ENCODE data around the gene SP1. TPM values are rescaled to one million over a fixed set of nuclear protein-coding genes. Genes with fewer than 3 reads are reported as not detected.

SP1 gene
- total and polyA plus RNA-seq, 2 experiments from 2014 or later = 11.1 to 68.4 TPM

DNA sequence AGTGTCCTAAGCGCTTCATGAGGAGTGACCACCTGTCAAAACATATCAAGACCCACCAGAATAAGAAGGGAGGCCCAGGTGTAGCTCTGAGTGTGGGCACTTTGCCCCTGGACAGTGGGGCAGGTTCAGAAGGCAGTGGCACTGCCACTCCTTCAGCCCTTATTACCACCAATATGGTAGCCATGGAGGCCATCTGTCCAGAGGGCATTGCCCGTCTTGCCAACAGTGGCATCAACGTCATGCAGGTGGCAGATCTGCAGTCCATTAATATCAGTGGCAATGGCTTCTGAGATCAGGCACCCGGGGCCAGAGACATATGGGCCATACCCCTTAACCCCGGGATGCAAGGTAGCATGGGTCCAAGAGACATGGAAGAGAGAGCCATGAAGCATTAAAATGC, 31.0 kb downstream of the SP1 start (continued):
- TF ChIP-seq, protein P1, sequence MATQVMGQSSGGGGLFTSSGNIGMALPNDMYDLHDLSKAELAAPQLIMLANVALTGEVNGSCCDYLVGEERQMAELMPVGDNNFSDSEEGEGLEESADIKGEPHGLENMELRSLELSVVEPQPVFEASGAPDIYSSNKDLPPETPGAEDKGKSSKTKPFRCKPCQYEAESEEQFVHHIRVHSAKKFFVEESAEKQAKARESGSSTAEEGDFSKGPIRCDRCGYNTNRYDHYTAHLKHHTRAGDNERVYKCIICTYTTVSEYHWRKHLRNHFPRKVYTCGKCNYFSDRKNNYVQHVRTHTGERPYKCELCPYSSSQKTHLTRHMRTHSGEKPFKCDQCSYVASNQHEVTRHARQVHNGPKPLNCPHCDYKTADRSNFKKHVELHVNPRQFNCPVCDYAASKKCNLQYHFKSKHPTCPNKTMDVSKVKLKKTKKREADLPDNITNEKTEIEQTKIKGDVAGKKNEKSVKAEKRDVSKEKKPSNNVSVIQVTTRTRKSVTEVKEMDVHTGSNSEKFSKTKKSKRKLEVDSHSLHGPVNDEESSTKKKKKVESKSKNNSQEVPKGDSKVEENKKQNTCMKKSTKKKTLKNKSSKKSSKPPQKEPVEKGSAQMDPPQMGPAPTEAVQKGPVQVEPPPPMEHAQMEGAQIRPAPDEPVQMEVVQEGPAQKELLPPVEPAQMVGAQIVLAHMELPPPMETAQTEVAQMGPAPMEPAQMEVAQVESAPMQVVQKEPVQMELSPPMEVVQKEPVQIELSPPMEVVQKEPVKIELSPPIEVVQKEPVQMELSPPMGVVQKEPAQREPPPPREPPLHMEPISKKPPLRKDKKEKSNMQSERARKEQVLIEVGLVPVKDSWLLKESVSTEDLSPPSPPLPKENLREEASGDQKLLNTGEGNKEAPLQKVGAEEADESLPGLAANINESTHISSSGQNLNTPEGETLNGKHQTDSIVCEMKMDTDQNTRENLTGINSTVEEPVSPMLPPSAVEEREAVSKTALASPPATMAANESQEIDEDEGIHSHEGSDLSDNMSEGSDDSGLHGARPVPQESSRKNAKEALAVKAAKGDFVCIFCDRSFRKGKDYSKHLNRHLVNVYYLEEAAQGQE (IDR thresholded peaks at IDR 0.05; ENCODE audit: unreplicated experiment) = no peak
- TF ChIP-seq ZNF114 (CRISPR knock-in tag; IDR thresholded peaks at IDR 0.05) = no peak
- TF ChIP-seq ZNF331 (CRISPR knock-in tag; IDR thresholded peaks at IDR 0.05; ENCODE audit: low read depth) = no peak
- no peak for TF ChIP-seq JUNB (IDR thresholded peaks at IDR 0.05; ENCODE audit: unreplicated experiment)
- no peak for TF ChIP-seq STAT1 (IDR thresholded peaks at IDR 0.05; ENCODE audit: unreplicated experiment)
- TF ChIP-seq, protein P2, sequence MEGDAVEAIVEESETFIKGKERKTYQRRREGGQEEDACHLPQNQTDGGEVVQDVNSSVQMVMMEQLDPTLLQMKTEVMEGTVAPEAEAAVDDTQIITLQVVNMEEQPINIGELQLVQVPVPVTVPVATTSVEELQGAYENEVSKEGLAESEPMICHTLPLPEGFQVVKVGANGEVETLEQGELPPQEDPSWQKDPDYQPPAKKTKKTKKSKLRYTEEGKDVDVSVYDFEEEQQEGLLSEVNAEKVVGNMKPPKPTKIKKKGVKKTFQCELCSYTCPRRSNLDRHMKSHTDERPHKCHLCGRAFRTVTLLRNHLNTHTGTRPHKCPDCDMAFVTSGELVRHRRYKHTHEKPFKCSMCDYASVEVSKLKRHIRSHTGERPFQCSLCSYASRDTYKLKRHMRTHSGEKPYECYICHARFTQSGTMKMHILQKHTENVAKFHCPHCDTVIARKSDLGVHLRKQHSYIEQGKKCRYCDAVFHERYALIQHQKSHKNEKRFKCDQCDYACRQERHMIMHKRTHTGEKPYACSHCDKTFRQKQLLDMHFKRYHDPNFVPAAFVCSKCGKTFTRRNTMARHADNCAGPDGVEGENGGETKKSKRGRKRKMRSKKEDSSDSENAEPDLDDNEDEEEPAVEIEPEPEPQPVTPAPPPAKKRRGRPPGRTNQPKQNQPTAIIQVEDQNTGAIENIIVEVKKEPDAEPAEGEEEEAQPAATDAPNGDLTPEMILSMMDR (conservative IDR thresholded peaks at IDR 0.05; ENCODE audit: low read depth in 2 of 2) = no peak
- TF ChIP-seq POLR2AphosphoS5 (IDR thresholded peaks at IDR 0.05; ENCODE audit: low read depth) = no peak

DNA sequence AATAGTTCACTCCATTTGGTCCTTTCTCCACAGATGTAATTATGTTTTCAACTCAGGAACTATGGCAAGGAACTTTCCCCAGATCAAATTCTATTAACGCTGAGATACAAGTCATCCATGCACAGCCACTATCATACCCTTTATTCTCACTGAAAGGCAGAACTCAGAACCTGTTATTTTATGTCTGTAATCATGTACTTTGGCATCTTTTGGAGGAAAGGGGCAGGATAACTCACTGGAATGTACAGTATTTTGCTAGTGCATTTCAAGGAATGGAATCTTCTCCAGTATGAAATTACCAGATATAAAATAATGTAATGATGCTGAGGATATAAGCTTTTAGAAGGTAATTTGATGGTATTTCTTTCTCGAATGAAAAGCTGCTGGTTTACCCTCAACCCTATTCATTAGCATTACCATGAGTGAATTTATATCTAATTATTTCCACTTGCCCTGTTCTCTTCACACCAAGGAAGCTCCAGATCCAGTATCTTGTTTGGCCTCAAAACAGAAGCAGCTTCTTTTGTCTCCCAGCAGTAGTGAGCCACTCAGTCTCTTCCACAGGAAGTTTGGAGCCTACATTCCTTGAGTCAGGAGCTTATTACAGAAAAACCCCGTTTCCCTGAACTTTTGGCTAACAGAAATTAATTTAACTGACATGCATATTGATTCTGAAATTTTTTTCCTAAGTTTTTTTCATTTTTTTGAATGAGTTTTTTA, 33.7 kb downstream of the SP1 start:
- peaks cover 20% of the 10 kb centered on the region for H3K4me1 ChIP-seq (ENCODE audit: insufficient read depth)
- Mint-ChIP-seq H3K27ac (no peak overlapping the region), H3K4me1 (peaks cover 20% of the 10 kb centered on the region), H3K4me3 (no peak overlapping the region; the same call in 2 of the 3 replicates), H3K9me3 (no peaks in the 10 kb centered on the region), H3K27me3 (ENCODE audit: insufficient read depth, low read depth, poor library complexity) (peaks cover 10% of the 10 kb centered on the region), H3K36me3 (ENCODE audit: low read depth) (peaks cover 40% of the 10 kb centered on the region)
- no peaks in the 10 kb centered on the region; the same call in 1 of the 2 replicates for H4K20me1 ChIP-seq (replicated peaks; ENCODE audit: insufficient read depth)
- no peaks in the 10 kb centered on the region for H3K79me2 ChIP-seq (replicated peaks; ENCODE audit: insufficient read depth)
- no peaks in the 10 kb centered on the region for H3K27me3 ChIP-seq (ENCODE audit: insufficient read depth)
- H3K27ac ChIP-seq (ENCODE audit: low read depth) = peak overlapping the region; percentile 8; the same call in 1 of the 2 replicates
- H2AFZ ChIP-seq = no peak overlapping the region
- H3K36me3 ChIP-seq (ENCODE audit: insufficient read depth) = peaks cover 14% of the 10 kb centered on the region; the same call in 1 of the 2 replicates
- no peak for ATAC-seq
- H3K4me2 ChIP-seq = no peak overlapping the region
- peak; percentile 17 for DNase-seq (ENCODE audit: low spot score)
- H3K9me2 ChIP-seq (ENCODE audit: insufficient read depth) = no peaks in the 10 kb centered on the region
- 0 out of 2 replicates have a peak, but pooled peaks cover 2% of the 10 kb centered on the region for H3F3A ChIP-seq (replicated peaks; ENCODE audit: low read depth)
- no peak overlapping the region for H3K4me3 ChIP-seq
- no peak for TF ChIP-seq EZH2phosphoT487 (IDR thresholded peaks at IDR 0.05; ENCODE audit: unreplicated experiment)
- TF ChIP-seq NANOG (IDR thresholded peaks at IDR 0.05; ENCODE audit: borderline replicate concordance) = no peak
- no peak for TF ChIP-seq POLR2AphosphoS5 (IDR thresholded peaks at IDR 0.05; ENCODE audit: low read depth)
- TF ChIP-seq, protein P1 (IDR thresholded peaks at IDR 0.05; ENCODE audit: unreplicated experiment) = no peak
- TF ChIP-seq, protein P3, sequence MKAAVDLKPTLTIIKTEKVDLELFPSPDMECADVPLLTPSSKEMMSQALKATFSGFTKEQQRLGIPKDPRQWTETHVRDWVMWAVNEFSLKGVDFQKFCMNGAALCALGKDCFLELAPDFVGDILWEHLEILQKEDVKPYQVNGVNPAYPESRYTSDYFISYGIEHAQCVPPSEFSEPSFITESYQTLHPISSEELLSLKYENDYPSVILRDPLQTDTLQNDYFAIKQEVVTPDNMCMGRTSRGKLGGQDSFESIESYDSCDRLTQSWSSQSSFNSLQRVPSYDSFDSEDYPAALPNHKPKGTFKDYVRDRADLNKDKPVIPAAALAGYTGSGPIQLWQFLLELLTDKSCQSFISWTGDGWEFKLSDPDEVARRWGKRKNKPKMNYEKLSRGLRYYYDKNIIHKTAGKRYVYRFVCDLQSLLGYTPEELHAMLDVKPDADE (IDR thresholded peaks at IDR 0.05) = no peak
- no peak for TF ChIP-seq STAT1 (IDR thresholded peaks at IDR 0.05; ENCODE audit: unreplicated experiment)
- no peak for TF ChIP-seq ZNF331 (CRISPR knock-in tag; IDR thresholded peaks at IDR 0.05; ENCODE audit: low read depth)
- no peak for TF ChIP-seq EZH2 (IDR thresholded peaks at IDR 0.05; ENCODE audit: low read depth, unreplicated experiment)
- TF ChIP-seq, protein P2 (conservative IDR thresholded peaks at IDR 0.05; ENCODE audit: low read depth in 2 of 2) = no peak

Data from GM23338 (cell line).